B cell (primary cell): Measurements from ENCODE around the gene SHC4.
"Not testable (repeated sequence)": the region's sequence is repeated elsewhere in the genome, so short reads cannot be mapped to it uniquely, and the experiment has no call there.

Experiments
- CTCF ChIP-seq: fragments of 200-600 bp; IDR thresholded peaks from one replicate; pipeline ENCODE4 v1.8.0; 2022; ENCODE audit warnings: antibody characterized with exemption, mild to moderate bottlenecking
- EZH2 ChIP-seq: IDR thresholded peaks from 2 replicates; pipeline ENCODE4 v1.6.1; 2012; ENCODE audit warnings: borderline replicate concordance, low read depth, mild to moderate bottlenecking, moderate library complexity, low read length; ENCODE audit not compliant: insufficient read depth, poor library complexity, severe bottlenecking

GRCh38 chr15:48909313-48909712 lies 54.4 kb downstream of the SHC4 start:
- TF ChIP-seq CTCF, EZH2: not testable (repeated sequence)
